NT2/D1 (cell line): Measurements from ENCODE around the gene LRRK1.

Source experiments
- SUZ12 ChIP-seq: IDR thresholded peaks from 2 replicates; pipeline ENCODE4 v1.6.1; 2011; ENCODE audit not compliant: insufficient read length, insufficient read depth; ENCODE audit errors: extremely low read depth
- YY1 ChIP-seq: IDR thresholded peaks from 2 replicates; pipeline ENCODE4 v1.6.1; 2011; ENCODE audit not compliant: insufficient read length, insufficient read depth

DNA sequence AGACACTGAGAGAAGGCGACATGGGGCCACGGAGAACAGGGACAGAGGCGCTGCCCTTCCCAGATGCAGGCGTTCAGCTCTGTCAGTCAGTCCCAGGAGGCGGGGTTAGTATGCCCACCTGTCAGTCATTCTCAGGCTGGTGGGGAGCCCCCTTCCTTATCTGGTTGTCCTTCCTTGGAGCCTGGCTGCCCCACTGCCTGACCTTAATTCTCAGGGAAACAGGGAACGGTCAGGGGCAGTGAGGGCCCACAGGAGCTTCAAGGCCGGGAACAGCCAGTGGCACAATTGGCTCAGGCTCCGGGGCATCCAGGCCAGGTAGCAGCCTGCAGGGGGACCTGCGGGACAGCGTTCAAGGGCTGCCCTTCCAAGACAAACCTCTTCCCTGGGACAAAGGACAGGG lies 199.5 kb downstream of the LRRK1 start:
- TF ChIP-seq YY1 (no peak), SUZ12 (no peak)
